ENCODE measurements around the gene PDLIM3. TPM values are rescaled to one million over a fixed set of nuclear protein-coding genes. Genes with fewer than 3 reads are reported as not detected.

The PDLIM3 gene
- total RNA-seq, 1 donor from 2014 or later: 1.4 TPM

GRCh38 chr4:185481401-185481800 lies 53.9 kb downstream of the PDLIM3 start:
- Histone ChIP-seq H3K4me1 (no peaks in the 10 kb centered on the region), H3K27me3 (no peaks in the 10 kb centered on the region)
- H3K9me3 Mint-ChIP-seq: no peaks in the 10 kb centered on the region

GRCh38 chr4:185480016-185480732 lies 55.1 kb downstream of the PDLIM3 start:
- Histone ChIP-seq H3K9ac (no peak overlapping the region), H3K27ac (no peak overlapping the region), H2AFZ (replicated peaks) (peak overlapping the region; percentile 13), H3K4me1 (no peaks in the 10 kb centered on the region), H3K27me3 (no peaks in the 10 kb centered on the region), H3K9me3 (ENCODE audit: low read depth) (no peaks in the 10 kb centered on the region), H3K79me2 (ENCODE audit: low read depth) (no peaks in the 10 kb centered on the region), H3K4me3 (no peak overlapping the region), H3K4me2 (peak overlapping the region; percentile 2), H3K36me3 (no peaks in the 10 kb centered on the region), H3F3A (ENCODE audit: low read depth) (no peaks in the 10 kb centered on the region), H4K20me1 (ENCODE audit: low read depth) (no peaks in the 10 kb centered on the region)
- TF ChIP-seq EZH2 (IDR thresholded peaks at IDR 0.05): no peak
- no peak for TF ChIP-seq EZH2phosphoT487 (IDR thresholded peaks at IDR 0.05)
- TF ChIP-seq CTCF (IDR thresholded peaks at IDR 0.05): no peak
- Mint-ChIP-seq H3K36me3 (no peaks in the 10 kb centered on the region), H3K27ac (no peak overlapping the region), H3K27me3 (ENCODE audit: insufficient read depth, low read depth) (no peaks in the 10 kb centered on the region), H3K4me1 (peaks cover 13% of the 10 kb centered on the region), H3K4me3 (no peak overlapping the region), H3K9me3 (no peaks in the 10 kb centered on the region)
- no peak for DNase-seq (ENCODE audit: low spot score)

More at GRCh38 chr4:185481401-185481800, 53.9 kb downstream of the PDLIM3 start:
- TF ChIP-seq EZH2 (IDR thresholded peaks at IDR 0.05): no peak
- no peak for TF ChIP-seq EZH2phosphoT487 (IDR thresholded peaks at IDR 0.05)
- no peak for TF ChIP-seq CTCF (IDR thresholded peaks at IDR 0.05)
- Mint-ChIP-seq H3K27ac (no peak overlapping the region), H3K36me3 (no peaks in the 10 kb centered on the region), H3K27me3 (ENCODE audit: insufficient read depth, low read depth) (no peaks in the 10 kb centered on the region), H3K4me1 (peaks cover 13% of the 10 kb centered on the region), H3K4me3 (no peak overlapping the region)
- Histone ChIP-seq H4K20me1 (ENCODE audit: low read depth) (no peaks in the 10 kb centered on the region), H2AFZ (replicated peaks) (no peak overlapping the region), H3K36me3 (no peaks in the 10 kb centered on the region), H3K4me2 (no peak overlapping the region), H3F3A (ENCODE audit: low read depth) (no peaks in the 10 kb centered on the region), H3K4me3 (no peak overlapping the region), H3K9ac (no peak overlapping the region), H3K79me2 (ENCODE audit: low read depth) (no peaks in the 10 kb centered on the region), H3K9me3 (ENCODE audit: low read depth) (no peaks in the 10 kb centered on the region), H3K27ac (no peak overlapping the region)
- no peak for DNase-seq (ENCODE audit: low spot score)

- no peak for TF ChIP-seq EZH2 (IDR thresholded peaks at IDR 0.05)
- no peak for TF ChIP-seq EZH2phosphoT487 (IDR thresholded peaks at IDR 0.05)
- TF ChIP-seq CTCF (IDR thresholded peaks at IDR 0.05): no peak
- Histone ChIP-seq H4K20me1 (ENCODE audit: low read depth) (no peaks in the 10 kb centered on the region), H3K36me3 (no peaks in the 10 kb centered on the region), H3K79me2 (ENCODE audit: low read depth) (no peaks in the 10 kb centered on the region), H3K9me3 (ENCODE audit: low read depth) (no peaks in the 10 kb centered on the region), H3K9ac (no peak overlapping the region), H3K27me3 (no peaks in the 10 kb centered on the region), H3K4me3 (no peak overlapping the region), H3K4me1 (no peaks in the 10 kb centered on the region), H3F3A (ENCODE audit: low read depth) (no peaks in the 10 kb centered on the region), H3K27ac (no peak overlapping the region), H3K4me2 (no peak overlapping the region), H2AFZ (replicated peaks) (no peak overlapping the region)
- Mint-ChIP-seq H3K4me1 (peaks cover 13% of the 10 kb centered on the region), H3K27me3 (ENCODE audit: insufficient read depth, low read depth) (no peaks in the 10 kb centered on the region), H3K4me3 (no peak overlapping the region), H3K27ac (no peak overlapping the region), H3K36me3 (no peaks in the 10 kb centered on the region), H3K9me3 (no peaks in the 10 kb centered on the region)
- DNase-seq (ENCODE audit: low spot score): no peak
Observed at GRCh38 chr4:185479507-185479971, 55.8 kb downstream of the PDLIM3 start.
